ENCODE measurements around the gene NLRP11. TPM values are rescaled to one million over a fixed set of nuclear protein-coding genes. Genes with fewer than 3 reads are reported as not detected.

NLRP11 gene
- total and polyA plus RNA-seq, 10 of the 15 experiments (the other 5 are each of a cell fraction or from before 2014, with no cell fraction given) = 0.02 to 16.2 (median 0.09) TPM; not detected in 5

DNA sequence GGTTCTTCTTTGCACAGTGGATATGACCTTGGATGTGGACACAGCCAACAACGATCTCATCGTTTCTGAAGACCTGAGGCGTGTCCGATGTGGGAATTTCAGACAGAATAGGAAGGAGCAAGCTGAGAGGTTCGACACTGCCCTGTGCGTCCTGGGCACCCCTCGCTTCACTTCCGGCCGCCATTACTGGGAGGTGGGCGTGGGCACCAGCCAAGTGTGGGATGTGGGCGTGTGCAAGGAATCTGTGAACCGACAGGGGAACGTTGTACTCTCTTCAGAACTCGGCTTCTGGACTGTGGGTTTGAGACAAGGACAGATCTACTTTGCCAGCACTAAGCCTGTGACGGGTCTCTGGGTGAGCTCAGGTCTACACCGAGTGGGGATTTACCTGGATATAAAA, 53.5 kb downstream of the NLRP11 start:
- no peaks in the 10 kb centered on the region for H3K36me3 ChIP-seq (ENCODE audit: control insufficient read depth in 2 of 2, insufficient read depth in 2 of 2, low read length in 1 of 2)
- ChIA-PET CTCF (no interaction called here), POLR2A (no interaction called here), RAD21 (ENCODE audit: unreplicated experiment) (interaction anchor here (1.2 kb wide), 2 partner anchors 31 to 288 kb away, joined by 3 read pairs; no protein-coding TSS in a partner anchor), SMC1A (ENCODE audit: uncharacterized antibody, unreplicated experiment) (no interaction called here)
- in situ Hi-C loops (cut with MboI) = no loop called here
- no peaks in the 10 kb centered on the region for H3K79me2 ChIP-seq (ENCODE audit: control insufficient read depth, insufficient read depth, low read length)
- 63% methylated on average over 16 of the region's 16 CpGs for WGBS (ENCODE audit: insufficient coverage, insufficient replicate concordance, low lambda C conversion rate, missing lambda C conversion rate)
- intact Hi-C loops (cut with micrococcal nuclease; ENCODE audit: unreplicated experiment) = no loop called here
- no TSS peak for BruUV-seq (replicated peaks)
- TF ChIP-seq CBFB (IDR thresholded peaks at IDR 0.05; ENCODE audit: low read depth) (no peak), ZZZ3 (IDR thresholded peaks at IDR 0.05; ENCODE audit: control insufficient read depth, insufficient read length, low read depth) (no peak), MTA3 (IDR thresholded peaks at IDR 0.05; ENCODE audit: borderline replicate concordance, low read length) (no peak), ZNF592 (IDR thresholded peaks at IDR 0.05) (no peak), EP300 (IDR thresholded peaks at IDR 0.05; ENCODE audit: borderline replicate concordance in 1 of 2, control insufficient read depth in 1 of 2, low read depth in 2 of 2, low read length in 2 of 2) (no peak), ASH2L (IDR thresholded peaks at IDR 0.05; ENCODE audit: borderline replicate concordance, low read depth) (no peak), RB1 (IDR thresholded peaks at IDR 0.05; ENCODE audit: borderline replicate concordance) (no peak), POLR2A (IDR thresholded peaks at IDR 0.05; ENCODE audit: low read depth, low read length) (no peak), MYB (IDR thresholded peaks at IDR 0.05; ENCODE audit: borderline replicate concordance, low read depth, low read length) (no peak), STAT3 (IDR thresholded peaks at IDR 0.05; ENCODE audit: low read depth, low read length) (no peak), RUNX3 (IDR thresholded peaks at IDR 0.05; ENCODE audit: low read length) (no peak), SIX5 (IDR thresholded peaks at IDR 0.05; ENCODE audit: low read depth, low read length, severe bottlenecking) (no peak), ZNF217 (IDR thresholded peaks at IDR 0.05) (no peak), RELA (IDR thresholded peaks at IDR 0.05; ENCODE audit: borderline replicate concordance, partially characterized antibody) (no peak)
- TF ChIP-seq, protein P1, sequence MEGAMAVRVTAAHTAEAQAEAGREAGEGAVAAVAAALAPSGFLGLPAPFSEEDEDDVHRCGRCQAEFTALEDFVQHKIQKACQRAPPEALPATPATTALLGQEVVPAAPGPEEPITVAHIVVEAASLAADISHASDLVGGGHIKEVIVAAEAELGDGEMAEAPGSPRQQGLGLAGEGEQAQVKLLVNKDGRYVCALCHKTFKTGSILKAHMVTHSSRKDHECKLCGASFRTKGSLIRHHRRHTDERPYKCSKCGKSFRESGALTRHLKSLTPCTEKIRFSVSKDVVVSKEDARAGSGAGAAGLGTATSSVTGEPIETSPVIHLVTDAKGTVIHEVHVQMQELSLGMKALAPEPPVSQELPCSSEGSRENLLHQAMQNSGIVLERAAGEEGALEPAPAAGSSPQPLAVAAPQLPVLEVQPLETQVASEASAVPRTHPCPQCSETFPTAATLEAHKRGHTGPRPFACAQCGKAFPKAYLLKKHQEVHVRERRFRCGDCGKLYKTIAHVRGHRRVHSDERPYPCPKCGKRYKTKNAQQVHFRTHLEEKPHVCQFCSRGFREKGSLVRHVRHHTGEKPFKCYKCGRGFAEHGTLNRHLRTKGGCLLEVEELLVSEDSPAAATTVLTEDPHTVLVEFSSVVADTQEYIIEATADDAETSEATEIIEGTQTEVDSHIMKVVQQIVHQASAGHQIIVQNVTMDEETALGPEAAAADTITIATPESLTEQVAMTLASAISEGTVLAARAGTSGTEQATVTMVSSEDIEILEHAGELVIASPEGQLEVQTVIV (IDR thresholded peaks at IDR 0.05; ENCODE audit: borderline replicate concordance, partially characterized antibody) = no peak
- ATAC-seq = no peak
- H3K9me3 ChIP-seq (replicated peaks; ENCODE audit: control insufficient read depth, insufficient read depth, low read length) = no peaks in the 10 kb centered on the region; the same call in 2 of the 3 replicates
- no peak overlapping the region for H3K4me2 ChIP-seq (ENCODE audit: control insufficient read depth, insufficient read depth)
- H2AFZ ChIP-seq (ENCODE audit: control insufficient read depth, low read depth, low read length) = no peak overlapping the region
- H3K27me3 ChIP-seq (replicated peaks in 1 of 2; ENCODE audit: control insufficient read depth in 2 of 2, insufficient read depth in 2 of 2, low read length in 1 of 2) = no peaks in the 10 kb centered on the region
- DNase-seq (ENCODE audit: low read depth, low spot score) = no peak
- no peak for FAIRE-seq
- no peak overlapping the region for H3K4me3 ChIP-seq
- no peak overlapping the region for H3K27ac ChIP-seq (ENCODE audit: control insufficient read depth, insufficient read depth)
- no peaks in the 10 kb centered on the region for H3K4me1 ChIP-seq (ENCODE audit: control insufficient read depth, insufficient read depth, low read length)
- H3K9ac ChIP-seq (ENCODE audit: control insufficient read depth, insufficient read depth, low read length) = no peak overlapping the region
- H4K20me1 ChIP-seq (ENCODE audit: control insufficient read depth, insufficient read depth) = no peaks in the 10 kb centered on the region
